HFFc6 (cell line): ENCODE measurements around the gene SERTAD1. TPM values are rescaled to one million over a fixed set of nuclear protein-coding genes. Genes with fewer than 3 reads are reported as not detected.
A peak's percentile ranks its signal among the peaks of the same experiment; 100 is the strongest.

ENCODE experiments used
- DNase-seq: peaks from one replicate; pipeline ENCODE4 v3.0.0-alpha.2; 2018
- H3K27ac Mint-ChIP-seq: 2 replicates; pipeline ENCODE4 v1.8.0; 2020; ENCODE audit warnings: mild to moderate bottlenecking, mixed read lengths
- H3K27me3 Mint-ChIP-seq: 2 replicates; pipeline ENCODE4 v1.8.0; 2021; ENCODE audit warnings: mild to moderate bottlenecking, moderate library complexity, mixed read lengths; ENCODE audit not compliant: insufficient read depth
- H3K36me3 Mint-ChIP-seq: 2 replicates; pipeline ENCODE4 v1.8.0; 2021; ENCODE audit warnings: low read depth, mixed read lengths
- H3K4me1 Mint-ChIP-seq: 2 replicates; pipeline ENCODE4 v1.8.0; 2020; ENCODE audit warnings: low read depth, mixed read lengths
- H3K4me3 Mint-ChIP-seq: 2 replicates; pipeline ENCODE4 v1.8.0; 2020; ENCODE audit warnings: mild to moderate bottlenecking, moderate library complexity, mixed read lengths
- H3K9me3 Mint-ChIP-seq: 2 replicates; pipeline ENCODE4 v1.8.0; 2020; ENCODE audit warnings: mild to moderate bottlenecking, mixed read lengths
- CTCF ChIP-seq: fragments of 200-600 bp; sonication (generic); IDR thresholded peaks from 2 replicates; pipeline ENCODE4 v1.5.0; 2021; ENCODE audit warnings: antibody characterized with exemption, mild to moderate bottlenecking
- total RNA-seq, 6 experiments: library from RNA; stranded (reverse); fragmentation: NEBNext Ultra II Directional; extraction: Animal tissue kit (Norgen Biotek cat#: 25700); gene quantifications; 2 replicates in 1 of 6; 3 replicates in 5 of 6; pipeline ENCODE4 v1.2.3, GENCODE V29; 2021

SERTAD1 gene
- total RNA-seq, 6 experiments from 2014 or later, result 18.5 to 25.4 (median 21.2) TPM

- H3K27ac Mint-ChIP-seq, result no peak overlapping the region
- H3K4me1 Mint-ChIP-seq, result no peaks in the 10 kb centered on the region
- DNase-seq, result no peak
- TF ChIP-seq CTCF, result no peak
- no peaks in the 10 kb centered on the region for H3K9me3 Mint-ChIP-seq
- no peak overlapping the region for H3K4me3 Mint-ChIP-seq
- peaks cover 13% of the 10 kb centered on the region for H3K27me3 Mint-ChIP-seq
- no peaks in the 10 kb centered on the region for H3K36me3 Mint-ChIP-seq
Measured at GRCh38 chr19:40389404-40390083, 36.2 kb downstream of the SERTAD1 start.

GRCh38 chr19:40388481-40388880, 37.3 kb downstream of the SERTAD1 start:
- Mint-ChIP-seq H3K4me1 (no peaks in the 10 kb centered on the region), H3K9me3 (no peaks in the 10 kb centered on the region), H3K27ac (no peak overlapping the region), H3K27me3 (peaks cover 11% of the 10 kb centered on the region), H3K4me3 (no peak overlapping the region), H3K36me3 (no peaks in the 10 kb centered on the region)
- DNase-seq, result peak; percentile 7
- no peak for TF ChIP-seq CTCF

- TF ChIP-seq CTCF, result no peak
- H3K4me1 Mint-ChIP-seq, result no peaks in the 10 kb centered on the region
- H3K9me3 Mint-ChIP-seq, result no peaks in the 10 kb centered on the region
- no peak for DNase-seq
- no peaks in the 10 kb centered on the region for H3K36me3 Mint-ChIP-seq
- no peak overlapping the region for H3K27ac Mint-ChIP-seq
- peaks cover 11% of the 10 kb centered on the region for H3K27me3 Mint-ChIP-seq
- H3K4me3 Mint-ChIP-seq, result no peak overlapping the region
Measured at GRCh38 chr19:40387155-40387554, 38.6 kb downstream of the SERTAD1 start.

GRCh38 chr19:40383668-40384248, 42.0 kb downstream of the SERTAD1 start:
- H3K27ac Mint-ChIP-seq, result no peak overlapping the region
- no peak for DNase-seq

GRCh38 chr19:40381321-40381720, 44.5 kb downstream of the SERTAD1 start:
- Mint-ChIP-seq H3K4me3 (no peak overlapping the region), H3K9me3 (no peaks in the 10 kb centered on the region)

More at GRCh38 chr19:40383668-40384248, 42.0 kb downstream of the SERTAD1 start:
- H3K9me3 Mint-ChIP-seq, result no peaks in the 10 kb centered on the region
- H3K27me3 Mint-ChIP-seq, result peaks cover 11% of the 10 kb centered on the region
- H3K4me3 Mint-ChIP-seq, result no peak overlapping the region
- H3K36me3 Mint-ChIP-seq, result no peaks in the 10 kb centered on the region
- no peaks in the 10 kb centered on the region for H3K4me1 Mint-ChIP-seq
- no peak for TF ChIP-seq CTCF

More at GRCh38 chr19:40381321-40381720, 44.5 kb downstream of the SERTAD1 start:
- no peak for DNase-seq
- H3K27ac Mint-ChIP-seq, result no peak overlapping the region
- no peaks in the 10 kb centered on the region for H3K4me1 Mint-ChIP-seq
- no peaks in the 10 kb centered on the region for H3K36me3 Mint-ChIP-seq
- H3K27me3 Mint-ChIP-seq, result peaks cover 5% of the 10 kb centered on the region
- TF ChIP-seq CTCF, result peak; percentile 43
